Fibroblast of lung (primary cell): ENCODE data around the gene MAN1A1. TPM values are rescaled to one million over a fixed set of nuclear protein-coding genes. Genes with fewer than 3 reads are reported as not detected.

Source experiments
- DNase-seq, 2 donors: peaks; one replicate each; pipeline versions ENCODE4 v3.0.0 to v3.0.0-alpha.2; 2010; ENCODE audit warnings: low read depth in 2 of 2
- H2AFZ ChIP-seq: 2 replicates; pipeline ENCODE4 v1.5.1; 2012; ENCODE audit warnings: low read length, control low read depth, inconsistent platforms
- H3K27ac ChIP-seq: 2 replicates; pipeline ENCODE4 v1.5.1; 2011; ENCODE audit warnings: low read length, control low read depth; ENCODE audit not compliant: insufficient read depth
- H3K27me3 ChIP-seq: 2 replicates; pipeline ENCODE4 v1.5.1; 2011; ENCODE audit warnings: mild to moderate bottlenecking, low read length; ENCODE audit not compliant: control insufficient read depth, insufficient read depth
- H3K36me3 ChIP-seq: 2 replicates; pipeline ENCODE4 v1.5.1; 2011; ENCODE audit warnings: low read length; ENCODE audit not compliant: control insufficient read depth, insufficient read depth
- H3K4me1 ChIP-seq: 2 replicates; pipeline ENCODE4 v1.5.1; 2011; ENCODE audit warnings: low read length; ENCODE audit not compliant: control insufficient read depth, insufficient read depth; ENCODE audit errors: extremely low read depth
- H3K4me2 ChIP-seq: 2 replicates; pipeline ENCODE4 v1.5.1; 2011; ENCODE audit warnings: low read length, control low read depth; ENCODE audit not compliant: insufficient read depth; ENCODE audit errors: extremely low read depth
- H3K4me3 ChIP-seq, 4 experiments: fragments of 200-600 bp in 1 of 4; sonication (generic) in 1 of 4; replicated peaks in 1 of 4; 2 replicates each; pipeline ENCODE4 v1.5.1; 2011 to 2016; ENCODE audit warnings: low read length in 4 of 4, low read depth in 3 of 4, mild to moderate bottlenecking in 3 of 4, control low read depth in 2 of 4, inconsistent platforms in 1 of 4, mixed read lengths in 1 of 4; ENCODE audit not compliant: insufficient read depth in 1 of 4; ENCODE audit errors: control extremely low read depth in 1 of 4
- H3K79me2 ChIP-seq: 2 replicates; pipeline ENCODE4 v1.5.1; 2012; ENCODE audit warnings: mild to moderate bottlenecking, low read length, inconsistent platforms; ENCODE audit not compliant: control insufficient read depth, insufficient read depth
- H3K9ac ChIP-seq: 2 replicates; pipeline ENCODE4 v1.5.1; 2011; ENCODE audit warnings: mild to moderate bottlenecking, low read length, control low read depth; ENCODE audit not compliant: insufficient read depth
- H3K9me3 ChIP-seq: 2 replicates; pipeline ENCODE4 v1.5.1; 2012; ENCODE audit warnings: low read depth, low read length; ENCODE audit not compliant: control insufficient read depth, insufficient read depth
- H4K20me1 ChIP-seq: 2 replicates; pipeline ENCODE4 v1.5.1; 2011; ENCODE audit warnings: low read length; ENCODE audit not compliant: control insufficient read depth, insufficient read depth; ENCODE audit errors: extremely low read depth
- CTCF ChIP-seq, 2 donors: IDR thresholded peaks in 1 of 2; conservative IDR thresholded peaks in 1 of 2; 1 replicate in 1 of 2; 2 replicates in 1 of 2; pipeline ENCODE4 v1.5.1; 2011 to 2012; ENCODE audit warnings: low read length in 2 of 2, control low read depth in 1 of 2, inconsistent platforms in 1 of 2, low read depth in 1 of 2, mild to moderate bottlenecking in 1 of 2
- EZH2 ChIP-seq: IDR thresholded peaks from 2 replicates; pipeline ENCODE4 v1.5.1; 2012; ENCODE audit warnings: low read length, control low read depth, mild to moderate bottlenecking; ENCODE audit errors: missing control alignments
- polyA plus RNA-seq, 2 donors: library from polyadenylated mRNA; depleted of rRNA in 1 of 2; stranded (reverse) in 1 of 2; unstranded in 1 of 2; fragments of >200 nt; gene quantifications; 2 replicates each; pipeline ENCODE4 v1.2.1, GENCODE V29; 2011 to 2012; ENCODE audit warnings: missing spikeins in 1 of 2
- total RNA-seq: library from RNA; depleted of rRNA; stranded (reverse); fragments of >200 nt; gene quantifications from 2 replicates; pipeline ENCODE4 v1.2.1, GENCODE V29; 2014

Gene MAN1A1
- total and polyA plus RNA-seq, 2 donors (not counting 1 experiment from before 2014, with no cell fraction given) = 39.5 to 120 TPM

GRCh38 chr6:119285908-119286625 lies 63.5 kb downstream of the MAN1A1 start:
- H4K20me1 ChIP-seq = no peaks in the 10 kb centered on the region
- TF ChIP-seq EZH2 (no peak), CTCF (conservative IDR thresholded peaks at IDR 0.05 in 1 of 2, IDR thresholded peaks at IDR 0.05 in 1 of 2; ENCODE audit: low read depth in 1 of 2, low read length in 2 of 2) (no peak)
- no peak overlapping the region for H3K4me2 ChIP-seq
- H3K27ac ChIP-seq = no peak overlapping the region
- no peak overlapping the region for H3K4me3 ChIP-seq
- peaks cover 1% of the 10 kb centered on the region for H3K4me1 ChIP-seq
- H3K9ac ChIP-seq = no peak overlapping the region
- no peaks in the 10 kb centered on the region for H3K27me3 ChIP-seq
- peak; percentile 28 to 45 for DNase-seq
- no peaks in the 10 kb centered on the region for H3K79me2 ChIP-seq
- no peaks in the 10 kb centered on the region for H3K36me3 ChIP-seq
- H3K9me3 ChIP-seq = no peaks in the 10 kb centered on the region
- H2AFZ ChIP-seq = no peak overlapping the region

GRCh38 chr6:119284861-119285521 lies 64.6 kb downstream of the MAN1A1 start:
- TF ChIP-seq EZH2 (no peak), CTCF (conservative IDR thresholded peaks at IDR 0.05 in 1 of 2, IDR thresholded peaks at IDR 0.05 in 1 of 2; ENCODE audit: low read depth in 1 of 2, low read length in 2 of 2) (no peak)
- Histone ChIP-seq H3K4me2 (no peak overlapping the region), H3K27ac (no peak overlapping the region), H3K79me2 (no peaks in the 10 kb centered on the region), H3K27me3 (no peaks in the 10 kb centered on the region), H3K9ac (no peak overlapping the region), H4K20me1 (no peaks in the 10 kb centered on the region), H2AFZ (no peak overlapping the region), H3K4me3 (no peak overlapping the region), H3K9me3 (no peaks in the 10 kb centered on the region), H3K4me1 (peaks cover 6% of the 10 kb centered on the region), H3K36me3 (no peaks in the 10 kb centered on the region)
- no peak for DNase-seq

GRCh38 chr6:119283979-119284545 lies 65.5 kb downstream of the MAN1A1 start:
- H3K4me1 ChIP-seq = peaks cover 6% of the 10 kb centered on the region
- H4K20me1 ChIP-seq = no peaks in the 10 kb centered on the region
- TF ChIP-seq CTCF (conservative IDR thresholded peaks at IDR 0.05 in 1 of 2, IDR thresholded peaks at IDR 0.05 in 1 of 2; ENCODE audit: low read depth in 1 of 2, low read length in 2 of 2) (no peak), EZH2 (no peak)
- no peaks in the 10 kb centered on the region for H3K9me3 ChIP-seq
- H3K27me3 ChIP-seq = no peaks in the 10 kb centered on the region
- no peak overlapping the region for H3K9ac ChIP-seq
- H2AFZ ChIP-seq = no peak overlapping the region
- DNase-seq = no peak
- H3K36me3 ChIP-seq = no peaks in the 10 kb centered on the region
- H3K4me3 ChIP-seq = no peak overlapping the region
- H3K4me2 ChIP-seq = no peak overlapping the region
- H3K79me2 ChIP-seq = no peaks in the 10 kb centered on the region
- no peak overlapping the region for H3K27ac ChIP-seq
